GM12891 (cell line): Measurements from ENCODE around the gene CPNE5.

Experiments used
- PAX5 ChIP-seq: IDR thresholded peaks from 2 replicates; pipeline ENCODE4 v1.6.1; 2011; ENCODE audit warnings: low read length, moderate library complexity, mild to moderate bottlenecking; ENCODE audit not compliant: insufficient read depth, severe bottlenecking
- POLR2A ChIP-seq: IDR thresholded peaks from 2 replicates; pipeline ENCODE4 v1.6.1; 2011; ENCODE audit warnings: low read depth, low read length, control low read depth
- POLR2AphosphoS5 ChIP-seq: IDR thresholded peaks from 2 replicates; pipeline ENCODE4 v1.6.1; 2011; ENCODE audit warnings: low read depth, low read length, control low read depth
- POU2F2 ChIP-seq: IDR thresholded peaks from 2 replicates; pipeline ENCODE4 v1.6.1; 2011; ENCODE audit warnings: low read depth, mild to moderate bottlenecking, control low read depth, low read length, moderate library complexity
- SPI1 ChIP-seq: IDR thresholded peaks from 2 replicates; pipeline ENCODE4 v1.6.1; 2011; ENCODE audit warnings: low read depth, low read length, control low read depth
- TAF1 ChIP-seq: IDR thresholded peaks from 2 replicates; pipeline ENCODE4 v1.6.1; 2011; ENCODE audit warnings: low read depth, low read length, control low read depth

- no peak for TF ChIP-seq POLR2A
- no peak for TF ChIP-seq POLR2AphosphoS5
- TF ChIP-seq TAF1: no peak
- TF ChIP-seq SPI1: no peak
- TF ChIP-seq POU2F2: no peak
- no peak for TF ChIP-seq PAX5
Observed at GRCh38 chr6:36815962-36816735, 23.1 kb downstream of the CPNE5 start.
